ENCODE measurements around the gene JAG2.

- TF ChIP-seq CTCF (IDR thresholded peaks at IDR 0.05) (no peak), POLR2A (IDR thresholded peaks at IDR 0.05) (no peak)
These were observed 43.8 kb downstream of the JAG2 start for GRCh38 chr14:105124823-105125222.

Measured in suprapubic skin (tissue), 3 donors.